ENCODE data around the gene GYS1.

GYS1 gene

GRCh38 chr19:49014123-49014869 lies 21.2 kb upstream of the GYS1 start:
- H3K27ac ChIP-seq = no peak overlapping the region
- no peaks in the 10 kb centered on the region for H3K9me3 ChIP-seq (ENCODE audit: control insufficient read depth, low read length)
- no peak overlapping the region for H2AFZ ChIP-seq
- H3K4me2 ChIP-seq (ENCODE audit: low read length) = no peak overlapping the region
- no peaks in the 10 kb centered on the region for H3K27me3 ChIP-seq (ENCODE audit: control insufficient read depth, insufficient read depth, low read length)
- TF ChIP-seq CTCF (IDR thresholded peaks at IDR 0.05) = no peak
- H3K9ac ChIP-seq = no peak overlapping the region
- H3K4me1 ChIP-seq = peaks cover 2% of the 10 kb centered on the region
- no peak overlapping the region for H3K4me3 ChIP-seq (ENCODE audit: low read depth, low read length)
- H3K79me2 ChIP-seq = no peaks in the 10 kb centered on the region
- H3K36me3 ChIP-seq (ENCODE audit: control insufficient read depth, insufficient read depth, low read length) = no peaks in the 10 kb centered on the region

GRCh38 chr19:49011194-49011593 lies 18.1 kb upstream of the GYS1 start:
- H3K9me3 ChIP-seq (ENCODE audit: control insufficient read depth, low read length) = no peaks in the 10 kb centered on the region
- H3K4me2 ChIP-seq (ENCODE audit: low read length) = no peak overlapping the region
- no peaks in the 10 kb centered on the region for H3K36me3 ChIP-seq (ENCODE audit: control insufficient read depth, insufficient read depth, low read length)
- H2AFZ ChIP-seq = no peak overlapping the region
- H3K79me2 ChIP-seq = no peaks in the 10 kb centered on the region
- no peaks in the 10 kb centered on the region for H3K4me1 ChIP-seq
- H3K9ac ChIP-seq = no peak overlapping the region
- H3K27ac ChIP-seq = no peak overlapping the region
- no peak for TF ChIP-seq CTCF (IDR thresholded peaks at IDR 0.05)
- no peaks in the 10 kb centered on the region for H3K27me3 ChIP-seq (ENCODE audit: control insufficient read depth, insufficient read depth, low read length)
- no peak overlapping the region for H3K4me3 ChIP-seq (ENCODE audit: low read depth, low read length)

- no peak for TF ChIP-seq CTCF (IDR thresholded peaks at IDR 0.05)
- Histone ChIP-seq H3K4me2 (ENCODE audit: low read length) (no peak overlapping the region), H3K27ac (no peak overlapping the region), H3K79me2 (no peaks in the 10 kb centered on the region), H3K9ac (no peak overlapping the region), H3K9me3 (ENCODE audit: control insufficient read depth, low read length) (no peaks in the 10 kb centered on the region), H3K4me3 (ENCODE audit: low read depth, low read length) (no peak overlapping the region), H3K4me1 (no peaks in the 10 kb centered on the region), H3K36me3 (ENCODE audit: control insufficient read depth, insufficient read depth, low read length) (no peaks in the 10 kb centered on the region), H2AFZ (no peak overlapping the region), H3K27me3 (ENCODE audit: control insufficient read depth, insufficient read depth, low read length) (no peaks in the 10 kb centered on the region)
These were observed 17.3 kb upstream of the GYS1 start for GRCh38 chr19:49010453-49010852.

- TF ChIP-seq CTCF (IDR thresholded peaks at IDR 0.05) = no peak
- Histone ChIP-seq H3K9me3 (ENCODE audit: control insufficient read depth, low read length) (no peaks in the 10 kb centered on the region), H3K9ac (no peak overlapping the region), H3K4me3 (ENCODE audit: low read depth, low read length) (no peak overlapping the region), H3K27ac (no peak overlapping the region), H3K36me3 (ENCODE audit: control insufficient read depth, insufficient read depth, low read length) (no peaks in the 10 kb centered on the region), H3K4me1 (no peaks in the 10 kb centered on the region), H3K27me3 (ENCODE audit: control insufficient read depth, insufficient read depth, low read length) (no peaks in the 10 kb centered on the region), H2AFZ (no peak overlapping the region), H3K79me2 (no peaks in the 10 kb centered on the region), H3K4me2 (ENCODE audit: low read length) (no peak overlapping the region)
These were observed 16.7 kb upstream of the GYS1 start for GRCh38 chr19:49009828-49010227.

- Histone ChIP-seq H3K4me1 (no peaks in the 10 kb centered on the region), H2AFZ (no peak overlapping the region), H3K9me3 (ENCODE audit: control insufficient read depth, low read length) (no peaks in the 10 kb centered on the region), H3K4me2 (ENCODE audit: low read length) (no peak overlapping the region), H3K36me3 (ENCODE audit: control insufficient read depth, insufficient read depth, low read length) (no peaks in the 10 kb centered on the region), H3K9ac (no peak overlapping the region), H3K4me3 (ENCODE audit: low read depth, low read length) (no peak overlapping the region), H3K79me2 (no peaks in the 10 kb centered on the region), H3K27ac (no peak overlapping the region), H3K27me3 (ENCODE audit: control insufficient read depth, insufficient read depth, low read length) (no peaks in the 10 kb centered on the region)
- TF ChIP-seq CTCF (IDR thresholded peaks at IDR 0.05) = no peak
These were observed 13.8 kb upstream of the GYS1 start for GRCh38 chr19:49006905-49007304.

All from parathyroid adenoma (tissue), 2 donors.